ENCODE data around the gene SMIM44.

The SMIM44 gene

DNA sequence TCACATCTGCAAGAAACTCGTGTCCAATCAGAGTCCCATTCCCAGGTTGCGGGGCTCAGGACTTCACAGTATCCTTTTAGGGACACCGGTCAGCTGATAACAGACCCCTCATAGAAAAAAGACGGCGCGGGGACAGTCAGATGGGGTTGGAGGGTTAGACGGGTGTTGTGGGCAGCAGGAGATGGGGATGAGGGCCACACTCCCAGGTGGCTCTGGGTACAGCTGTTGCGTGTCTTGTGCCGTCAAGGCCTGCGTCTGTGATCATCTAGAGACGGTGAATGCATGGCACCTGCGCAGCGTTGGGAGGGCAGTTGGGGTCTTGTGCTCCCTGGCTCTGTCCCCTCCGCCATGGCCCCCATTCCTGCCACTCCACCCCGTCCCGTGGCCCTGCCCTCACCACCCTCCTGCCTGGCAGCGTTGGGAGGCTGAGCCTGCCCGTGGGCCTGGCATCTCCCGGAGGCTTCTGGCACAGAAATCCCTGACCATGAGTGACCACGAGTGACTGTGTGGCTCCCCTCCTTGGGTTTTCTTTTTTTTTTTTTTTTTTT, 41.7 kb upstream of the SMIM44 start:
- H3K9me2 ChIP-seq (ENCODE audit: low read depth, low read length) = no peaks in the 10 kb centered on the region
- H3K36me3 ChIP-seq (ENCODE audit: insufficient read depth, low read length) = peaks cover 43% of the 10 kb centered on the region
- H3F3A ChIP-seq (ENCODE audit: insufficient read depth, low read length) = no peaks in the 10 kb centered on the region
- no peak overlapping the region for H2AFZ ChIP-seq (ENCODE audit: low read length)
- H3K9me3 ChIP-seq (ENCODE audit: low read length) = no peaks in the 10 kb centered on the region
- H3K4me3 ChIP-seq (ENCODE audit: low read depth, low read length, poor library complexity, severe bottlenecking) = no peak overlapping the region
- no peak overlapping the region for H3K27ac ChIP-seq (ENCODE audit: low read depth, low read length, poor library complexity, severe bottlenecking)
- H3K4me2 ChIP-seq (ENCODE audit: low read length) = no peak overlapping the region
- H3K27me3 ChIP-seq (ENCODE audit: insufficient read depth, low read length) = no peaks in the 10 kb centered on the region
- H3K4me1 ChIP-seq (ENCODE audit: insufficient read depth, low read length, severe bottlenecking) = no peaks in the 10 kb centered on the region
- no peak overlapping the region for H3K9ac ChIP-seq (ENCODE audit: low read length)
- H3K79me2 ChIP-seq (ENCODE audit: insufficient read depth, low read length) = no peaks in the 10 kb centered on the region
- H4K20me1 ChIP-seq (ENCODE audit: insufficient read depth, low read length) = no peaks in the 10 kb centered on the region
- TF ChIP-seq, protein P1, sequence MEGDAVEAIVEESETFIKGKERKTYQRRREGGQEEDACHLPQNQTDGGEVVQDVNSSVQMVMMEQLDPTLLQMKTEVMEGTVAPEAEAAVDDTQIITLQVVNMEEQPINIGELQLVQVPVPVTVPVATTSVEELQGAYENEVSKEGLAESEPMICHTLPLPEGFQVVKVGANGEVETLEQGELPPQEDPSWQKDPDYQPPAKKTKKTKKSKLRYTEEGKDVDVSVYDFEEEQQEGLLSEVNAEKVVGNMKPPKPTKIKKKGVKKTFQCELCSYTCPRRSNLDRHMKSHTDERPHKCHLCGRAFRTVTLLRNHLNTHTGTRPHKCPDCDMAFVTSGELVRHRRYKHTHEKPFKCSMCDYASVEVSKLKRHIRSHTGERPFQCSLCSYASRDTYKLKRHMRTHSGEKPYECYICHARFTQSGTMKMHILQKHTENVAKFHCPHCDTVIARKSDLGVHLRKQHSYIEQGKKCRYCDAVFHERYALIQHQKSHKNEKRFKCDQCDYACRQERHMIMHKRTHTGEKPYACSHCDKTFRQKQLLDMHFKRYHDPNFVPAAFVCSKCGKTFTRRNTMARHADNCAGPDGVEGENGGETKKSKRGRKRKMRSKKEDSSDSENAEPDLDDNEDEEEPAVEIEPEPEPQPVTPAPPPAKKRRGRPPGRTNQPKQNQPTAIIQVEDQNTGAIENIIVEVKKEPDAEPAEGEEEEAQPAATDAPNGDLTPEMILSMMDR (IDR thresholded peaks at IDR 0.05; ENCODE audit: low read length) = no peak
- no peak for TF ChIP-seq EZH2 (IDR thresholded peaks at IDR 0.05; ENCODE audit: borderline replicate concordance, low read length)

GRCh38 chr19:3524078-3524842, 41.0 kb upstream of the SMIM44 start:
- Histone ChIP-seq H3K4me2 (ENCODE audit: low read length) (no peak overlapping the region), H3K9me2 (ENCODE audit: low read depth, low read length) (no peaks in the 10 kb centered on the region), H3K4me1 (ENCODE audit: insufficient read depth, low read length, severe bottlenecking) (no peaks in the 10 kb centered on the region), H3K36me3 (ENCODE audit: insufficient read depth, low read length) (peaks cover 49% of the 10 kb centered on the region), H3K27ac (ENCODE audit: low read depth, low read length, poor library complexity, severe bottlenecking) (no peak overlapping the region), H3K79me2 (ENCODE audit: insufficient read depth, low read length) (no peaks in the 10 kb centered on the region), H3K9me3 (ENCODE audit: low read length) (no peaks in the 10 kb centered on the region), H2AFZ (ENCODE audit: low read length) (no peak overlapping the region), H4K20me1 (ENCODE audit: insufficient read depth, low read length) (no peaks in the 10 kb centered on the region), H3F3A (ENCODE audit: insufficient read depth, low read length) (no peaks in the 10 kb centered on the region), H3K27me3 (ENCODE audit: insufficient read depth, low read length) (no peaks in the 10 kb centered on the region), H3K4me3 (ENCODE audit: low read depth, low read length, poor library complexity, severe bottlenecking) (no peak overlapping the region), H3K9ac (ENCODE audit: low read length) (no peak overlapping the region)
- TF ChIP-seq, protein P1 (IDR thresholded peaks at IDR 0.05; ENCODE audit: low read length) = no peak

GRCh38 chr19:3523361-3524077, 40.3 kb upstream of the SMIM44 start:
- Histone ChIP-seq H3K4me3 (ENCODE audit: low read depth, low read length, poor library complexity, severe bottlenecking) (no peak overlapping the region), H3K27me3 (ENCODE audit: insufficient read depth, low read length) (no peaks in the 10 kb centered on the region), H3K9ac (ENCODE audit: low read length) (no peak overlapping the region), H3K79me2 (ENCODE audit: insufficient read depth, low read length) (no peaks in the 10 kb centered on the region), H3K4me1 (ENCODE audit: insufficient read depth, low read length, severe bottlenecking) (no peaks in the 10 kb centered on the region), H4K20me1 (ENCODE audit: insufficient read depth, low read length) (no peaks in the 10 kb centered on the region), H3K27ac (ENCODE audit: low read depth, low read length, poor library complexity, severe bottlenecking) (no peak overlapping the region), H3F3A (ENCODE audit: insufficient read depth, low read length) (no peaks in the 10 kb centered on the region), H2AFZ (ENCODE audit: low read length) (no peak overlapping the region), H3K9me3 (ENCODE audit: low read length) (no peaks in the 10 kb centered on the region), H3K4me2 (ENCODE audit: low read length) (no peak overlapping the region), H3K36me3 (ENCODE audit: insufficient read depth, low read length) (peaks cover 49% of the 10 kb centered on the region), H3K9me2 (ENCODE audit: low read depth, low read length) (no peaks in the 10 kb centered on the region)
- TF ChIP-seq, protein P1 (IDR thresholded peaks at IDR 0.05; ENCODE audit: low read length) = no peak
- no peak for TF ChIP-seq EZH2 (IDR thresholded peaks at IDR 0.05; ENCODE audit: borderline replicate concordance, low read length)

All from OCI-LY1 (cell line).